ENCODE measurements around the gene ZNF207.
"Not testable (repeated sequence)": the region's sequence is repeated elsewhere in the genome, so short reads cannot be mapped to it uniquely, and the experiment has no call there.

ZNF207 gene

DNA sequence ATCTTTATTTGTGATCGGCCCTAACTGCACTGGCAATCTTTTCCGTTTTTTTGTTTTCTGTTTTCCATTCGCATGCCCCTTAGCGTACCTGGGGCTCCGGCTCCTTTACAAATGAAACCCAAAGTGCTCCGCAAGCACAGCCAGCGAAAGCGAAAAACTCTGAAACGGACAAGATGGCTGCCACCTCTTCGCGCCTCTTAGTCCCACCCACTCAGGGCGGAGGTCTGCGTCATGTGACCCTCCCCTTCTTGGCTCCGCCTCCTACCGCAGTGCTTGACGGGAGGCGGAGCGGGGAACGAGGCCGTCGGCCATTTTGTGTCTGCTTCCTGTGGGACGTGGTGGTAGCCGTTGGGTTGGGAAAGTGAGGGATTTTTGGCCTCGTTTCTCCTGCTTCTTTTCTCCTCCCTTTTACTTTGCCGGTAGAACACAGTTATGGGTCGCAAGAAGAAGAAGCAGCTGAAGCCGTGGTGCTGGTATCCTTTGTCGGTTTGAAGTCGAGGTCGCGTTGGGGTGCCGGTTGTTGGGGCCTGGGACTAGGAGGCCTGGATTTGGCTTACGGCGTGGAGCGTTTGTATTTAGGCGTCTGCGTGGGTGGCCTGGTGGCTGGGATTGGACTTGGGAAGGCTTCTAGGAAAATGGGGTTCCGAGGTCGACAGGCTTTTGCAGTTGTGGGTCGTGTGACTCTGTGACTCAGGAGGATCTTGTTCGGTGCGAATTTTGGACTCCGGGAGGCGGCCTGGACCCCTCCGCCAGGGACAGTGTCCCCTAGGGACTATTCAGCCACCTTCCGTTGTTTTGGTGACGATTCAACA is at the start of gene ZNF207:
Gene ZNF207 (plus strand): TSS at position 304 of the 812 bp plus-strand sequence. CDS start 129 bp downstream, at position 433.
- Mint-ChIP-seq H3K27me3 (no peaks in the 10 kb centered on the region), H3K9me3 (no peaks in the 10 kb centered on the region), H3K36me3 (ENCODE audit: low read depth) (peaks cover 56% of the 10 kb centered on the region), H3K4me1 (ENCODE audit: low read depth) (peaks cover 37% of the 10 kb centered on the region), H3K27ac (peak within 1 kb of the TSS; percentile 94), H3K4me3 (peak within 1 kb of the TSS; percentile 91)
- intact Hi-C loops (cut with micrococcal nuclease), result loop anchor here (2.0 to 10.0 kb wide), 3 partner anchors 31 to 355 kb away; no protein-coding TSS in a partner anchor

DNA sequence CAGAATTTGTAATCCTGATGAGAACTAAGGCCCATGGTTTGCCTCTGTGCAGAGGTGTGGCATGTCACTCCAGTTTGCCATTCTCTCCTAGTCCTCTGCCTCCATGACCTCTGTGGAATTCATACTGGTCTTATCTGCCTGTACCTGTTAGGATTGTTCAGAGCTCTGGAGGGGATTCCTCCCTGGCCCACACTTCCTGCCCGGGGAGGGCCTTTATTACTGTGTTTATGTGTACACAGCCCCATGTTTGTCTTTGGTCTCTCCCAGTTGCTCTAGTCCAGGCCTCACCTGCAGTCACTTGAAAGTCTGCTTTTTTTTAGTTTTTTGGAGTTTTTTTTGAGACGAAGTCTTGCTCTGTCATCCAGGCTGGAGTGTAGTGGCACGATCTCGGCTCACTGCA is 47.9 kb upstream of the ZNF207 start:
- no peaks in the 10 kb centered on the region for H3K9me3 Mint-ChIP-seq
- H3K27me3 Mint-ChIP-seq, result peaks cover 10% of the 10 kb centered on the region
- no peak overlapping the region for H3K27ac Mint-ChIP-seq
- peaks cover 77% of the 10 kb centered on the region for H3K36me3 Mint-ChIP-seq (ENCODE audit: low read depth)
- H3K4me3 Mint-ChIP-seq, result no peak overlapping the region
- peaks cover 28% of the 10 kb centered on the region for H3K4me1 Mint-ChIP-seq (ENCODE audit: low read depth)
- intact Hi-C loops (cut with micrococcal nuclease), result no loop called here

DNA sequence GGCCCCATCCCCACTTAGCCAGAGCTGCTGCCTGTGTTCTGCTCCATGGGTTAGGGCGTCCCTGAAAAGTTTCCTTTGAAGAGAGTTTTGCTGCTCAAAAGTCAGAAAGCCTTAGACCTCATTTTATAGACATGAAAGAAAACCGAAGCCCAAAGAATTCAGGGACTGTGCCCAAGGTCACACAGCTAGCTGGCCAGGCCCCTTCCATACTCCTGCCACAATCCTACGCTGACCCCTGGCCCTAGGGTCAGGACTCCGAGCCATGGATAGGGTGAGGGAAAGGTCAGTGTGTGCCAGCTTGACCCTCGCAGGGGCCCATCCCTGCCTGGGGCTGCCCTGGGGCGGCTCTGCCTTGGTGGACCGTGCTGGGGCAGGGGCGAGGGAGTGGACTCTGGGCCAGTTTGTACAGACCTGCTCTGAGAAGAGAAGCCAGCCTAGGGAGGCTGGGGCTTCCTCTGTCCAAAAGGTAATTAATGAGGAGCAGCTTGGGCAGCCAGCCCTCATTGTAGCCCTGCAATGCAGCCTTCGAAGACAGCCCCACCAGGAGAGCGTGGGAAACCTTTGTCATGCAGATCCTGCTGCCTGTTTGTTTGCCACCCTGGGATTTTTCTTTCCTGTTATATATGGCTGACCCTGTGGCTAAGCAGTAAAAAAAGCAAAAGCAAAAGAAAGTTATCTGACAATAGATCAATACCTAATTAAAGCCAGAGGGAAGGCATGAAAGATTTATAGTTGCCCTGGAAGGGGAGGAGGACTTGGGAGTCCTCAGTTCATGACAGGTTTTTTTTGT is 46.9 kb upstream of the ZNF207 start:
- H3K27ac Mint-ChIP-seq, result no peak overlapping the region
- H3K4me3 Mint-ChIP-seq, result no peak overlapping the region
- peaks cover 14% of the 10 kb centered on the region for H3K27me3 Mint-ChIP-seq
- H3K9me3 Mint-ChIP-seq, result no peaks in the 10 kb centered on the region
- peaks cover 34% of the 10 kb centered on the region for H3K4me1 Mint-ChIP-seq (ENCODE audit: low read depth)
- intact Hi-C loops (cut with micrococcal nuclease), result no loop called here
- peaks cover 81% of the 10 kb centered on the region for H3K36me3 Mint-ChIP-seq (ENCODE audit: low read depth)

DNA sequence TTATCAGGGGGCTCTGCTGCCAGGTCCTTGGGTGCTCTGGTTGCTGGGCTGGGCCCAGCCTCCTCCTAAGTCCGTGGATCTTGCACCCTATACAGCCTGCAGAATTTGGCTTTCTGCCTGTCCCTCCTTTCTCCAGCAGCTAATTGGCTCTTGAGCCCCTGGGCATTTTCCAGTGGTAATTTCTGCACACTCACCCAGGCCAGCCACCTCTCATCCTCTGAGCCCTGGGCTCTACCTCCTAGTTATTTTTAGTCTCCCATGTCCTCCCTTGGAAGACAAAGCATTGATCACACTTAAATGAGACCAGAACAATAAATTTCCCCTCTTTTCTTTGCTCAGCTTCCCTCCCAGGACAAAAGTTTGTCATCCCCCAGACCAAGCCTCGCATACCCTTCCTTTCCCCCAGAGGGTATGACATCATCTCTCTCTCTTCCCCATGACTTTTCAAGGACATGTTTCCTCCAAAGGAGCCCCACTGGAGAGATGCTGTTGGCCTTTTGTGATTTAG is 46.1 kb upstream of the ZNF207 start:
- peak overlapping the region; percentile 12 for H3K27ac Mint-ChIP-seq
- intact Hi-C loops (cut with micrococcal nuclease), result no loop called here
- peaks cover 81% of the 10 kb centered on the region for H3K36me3 Mint-ChIP-seq (ENCODE audit: low read depth)
- H3K4me1 Mint-ChIP-seq (ENCODE audit: low read depth), result peaks cover 33% of the 10 kb centered on the region
- no peaks in the 10 kb centered on the region for H3K9me3 Mint-ChIP-seq
- peaks cover 16% of the 10 kb centered on the region for H3K27me3 Mint-ChIP-seq
- no peak overlapping the region for H3K4me3 Mint-ChIP-seq

DNA sequence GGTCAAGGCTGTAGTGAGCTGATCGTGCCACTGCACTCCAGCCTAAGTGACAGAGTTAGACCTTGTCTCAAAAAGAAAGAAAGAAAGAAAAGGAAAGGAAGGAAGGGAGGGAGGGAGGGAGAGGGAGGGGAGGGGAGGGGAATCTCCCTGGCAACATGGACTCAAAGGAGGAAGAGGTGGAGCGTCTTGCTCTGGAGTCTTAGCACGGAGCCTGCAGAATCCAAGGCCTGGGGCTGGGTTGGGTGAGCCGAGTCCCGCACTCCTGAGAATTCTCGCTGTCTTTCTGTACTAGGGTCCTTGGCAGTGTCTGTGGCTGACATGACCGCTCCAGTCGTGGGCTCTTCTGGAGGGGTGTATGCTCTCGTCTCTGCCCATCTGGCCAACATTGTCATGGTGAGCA is 44.9 kb upstream of the ZNF207 start:
- Mint-ChIP-seq H3K36me3 (ENCODE audit: low read depth) (peaks cover 81% of the 10 kb centered on the region), H3K4me3 (no peak overlapping the region), H3K4me1 (ENCODE audit: low read depth) (peaks cover 27% of the 10 kb centered on the region), H3K27me3 (peaks cover 16% of the 10 kb centered on the region), H3K9me3 (no peaks in the 10 kb centered on the region), H3K27ac (no peak overlapping the region)
- intact Hi-C loops (cut with micrococcal nuclease), result no loop called here

DNA sequence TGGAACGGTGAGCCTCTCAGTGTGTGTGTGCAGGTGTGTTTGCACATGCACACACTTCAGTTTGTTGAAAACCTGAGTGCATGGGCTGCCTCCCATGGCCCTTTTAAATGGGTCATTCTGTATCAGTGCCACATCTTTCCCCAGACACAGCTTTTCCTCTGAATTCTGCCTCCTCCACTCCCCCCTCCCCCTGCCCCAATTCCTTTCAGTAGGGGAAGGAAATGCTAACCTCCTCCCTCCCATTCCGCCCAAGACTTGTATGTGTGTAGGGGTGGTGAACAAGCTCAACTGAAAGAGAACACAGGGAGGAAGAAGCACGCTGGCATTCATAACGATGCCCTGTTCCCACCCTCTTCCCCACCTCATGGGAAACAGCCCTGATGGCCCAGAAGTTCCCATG is 42.3 kb upstream of the ZNF207 start:
- H3K4me3 Mint-ChIP-seq, result no peak overlapping the region

DNA sequence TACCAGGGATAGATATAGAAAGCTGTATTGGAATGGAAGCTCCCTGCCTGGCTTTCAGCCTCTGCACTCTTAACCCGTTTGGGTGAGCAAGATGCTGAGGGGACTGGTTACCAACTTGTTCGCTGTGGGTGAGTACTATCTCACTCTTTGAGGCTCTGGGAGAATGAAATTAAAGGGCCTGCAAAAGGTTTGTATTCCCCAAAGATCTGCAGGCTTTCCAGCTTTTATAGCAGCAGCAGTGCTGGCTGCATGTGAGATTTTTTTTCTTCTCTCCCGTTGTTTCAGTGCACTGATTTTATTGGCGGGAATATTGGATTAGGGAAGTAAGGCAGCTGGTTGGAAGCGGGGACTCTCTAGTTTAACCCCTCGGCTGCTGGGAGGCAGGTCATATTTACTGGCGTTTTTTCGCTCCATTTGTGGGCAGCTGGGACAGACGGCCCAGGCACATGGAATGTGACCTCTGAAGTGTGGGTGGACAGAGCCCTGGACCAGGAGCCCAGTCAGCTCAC is 38.9 kb upstream of the ZNF207 start:
- intact Hi-C loops (cut with micrococcal nuclease), result no loop called here
- Mint-ChIP-seq H3K9me3 (no peaks in the 10 kb centered on the region), H3K36me3 (ENCODE audit: low read depth) (peaks cover 69% of the 10 kb centered on the region), H3K4me1 (ENCODE audit: low read depth) (peaks cover 27% of the 10 kb centered on the region), H3K27ac (no peak overlapping the region), H3K4me3 (no peak overlapping the region), H3K27me3 (peaks cover 24% of the 10 kb centered on the region)

More for the DNA sequence above, 42.3 kb upstream of the ZNF207 start:
- no peak overlapping the region for H3K27ac Mint-ChIP-seq
- H3K36me3 Mint-ChIP-seq (ENCODE audit: low read depth), result peaks cover 84% of the 10 kb centered on the region
- peaks cover 23% of the 10 kb centered on the region for H3K27me3 Mint-ChIP-seq
- H3K9me3 Mint-ChIP-seq, result no peaks in the 10 kb centered on the region
- peaks cover 35% of the 10 kb centered on the region for H3K4me1 Mint-ChIP-seq (ENCODE audit: low read depth)
- intact Hi-C loops (cut with micrococcal nuclease), result no loop called here

DNA sequence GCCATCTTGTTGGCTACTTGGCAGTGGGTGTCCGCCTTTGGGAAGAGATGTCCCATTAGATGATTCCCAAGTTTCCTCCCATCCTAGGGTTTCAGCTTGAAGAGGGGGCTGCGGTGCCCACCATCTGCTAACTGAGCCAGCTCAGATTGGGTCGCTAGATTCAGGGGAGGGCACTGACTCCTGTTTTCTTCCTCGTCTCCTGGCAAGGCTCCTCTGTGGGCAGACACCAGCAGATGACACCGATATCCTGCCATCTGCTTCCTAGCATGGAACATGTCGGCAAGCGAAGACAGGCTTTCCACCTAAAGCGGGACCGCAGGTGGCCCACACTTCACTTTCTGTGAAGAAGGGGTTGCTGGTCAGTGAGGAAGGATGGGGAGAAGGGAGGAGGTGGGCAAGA is 35.3 kb upstream of the ZNF207 start:
- Mint-ChIP-seq H3K36me3 (ENCODE audit: low read depth) (peaks cover 51% of the 10 kb centered on the region), H3K27ac (no peak overlapping the region), H3K4me3 (no peak overlapping the region), H3K4me1 (ENCODE audit: low read depth) (peaks cover 45% of the 10 kb centered on the region), H3K9me3 (no peaks in the 10 kb centered on the region), H3K27me3 (peaks cover 16% of the 10 kb centered on the region)
- intact Hi-C loops (cut with micrococcal nuclease), result loop anchor here (5.0 kb wide), 1 partner anchor 37 kb away; no protein-coding TSS in a partner anchor

DNA sequence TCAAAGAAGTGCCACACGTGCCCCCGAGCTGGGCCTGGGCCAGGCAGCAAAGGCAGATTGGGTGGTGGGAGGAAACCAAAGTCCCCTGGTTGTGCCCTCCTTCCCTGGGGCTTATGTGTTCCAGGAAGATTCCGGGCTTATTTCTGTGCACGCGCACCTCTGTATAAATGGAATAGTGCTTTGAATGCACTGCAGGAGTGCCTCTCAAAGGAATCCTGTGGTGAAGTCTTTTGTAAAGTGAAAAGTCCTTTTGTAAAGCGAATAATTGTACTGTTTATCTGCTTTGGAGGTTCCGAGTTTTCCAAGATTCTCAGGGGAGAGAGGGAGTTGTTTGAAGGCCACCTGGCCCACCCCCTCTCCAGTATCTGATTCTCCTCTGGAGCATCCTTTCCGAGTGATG is 34.8 kb upstream of the ZNF207 start:
- H3K9me3 Mint-ChIP-seq, result no peaks in the 10 kb centered on the region
- intact Hi-C loops (cut with micrococcal nuclease), result loop anchor here (5.0 kb wide), 1 partner anchor 38 kb away; no protein-coding TSS in a partner anchor
- H3K27me3 Mint-ChIP-seq, result peaks cover 16% of the 10 kb centered on the region

DNA sequence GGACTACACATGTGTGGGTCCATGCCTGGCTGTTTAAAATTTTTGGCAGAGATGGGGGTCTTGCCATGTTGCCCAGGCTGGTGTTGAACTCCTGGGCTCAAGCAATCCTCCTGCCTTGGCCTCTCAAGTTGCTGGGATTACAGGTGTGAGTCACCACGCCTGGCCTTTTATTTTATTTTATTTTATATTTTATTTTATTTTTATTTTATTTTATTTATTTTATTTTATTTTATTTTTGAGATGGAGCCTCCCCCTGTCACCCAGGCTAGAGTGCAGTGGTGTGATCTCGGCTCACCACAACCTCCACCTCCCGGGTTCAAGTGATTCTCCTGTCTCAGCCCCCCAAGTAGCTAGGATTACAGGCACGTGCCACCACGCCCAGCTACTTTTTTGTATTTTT is 33.3 kb upstream of the ZNF207 start:
- intact Hi-C loops (cut with micrococcal nuclease), result loop anchor here (5.0 kb wide), 1 partner anchor 39 kb away; no protein-coding TSS in a partner anchor
- Mint-ChIP-seq H3K4me3 (peak overlapping the region; percentile 23), H3K36me3 (ENCODE audit: low read depth) (peaks cover 35% of the 10 kb centered on the region), H3K4me1 (ENCODE audit: low read depth) (peaks cover 53% of the 10 kb centered on the region)
- not testable (repeated sequence) for H3K27ac Mint-ChIP-seq, H3K9me3 Mint-ChIP-seq, H3K27me3 Mint-ChIP-seq

More for the DNA sequence above, 34.8 kb upstream of the ZNF207 start:
- Mint-ChIP-seq H3K4me1 (ENCODE audit: low read depth) (peaks cover 47% of the 10 kb centered on the region), H3K27ac (no peak overlapping the region), H3K4me3 (no peak overlapping the region), H3K36me3 (ENCODE audit: low read depth) (peaks cover 46% of the 10 kb centered on the region)

DNA sequence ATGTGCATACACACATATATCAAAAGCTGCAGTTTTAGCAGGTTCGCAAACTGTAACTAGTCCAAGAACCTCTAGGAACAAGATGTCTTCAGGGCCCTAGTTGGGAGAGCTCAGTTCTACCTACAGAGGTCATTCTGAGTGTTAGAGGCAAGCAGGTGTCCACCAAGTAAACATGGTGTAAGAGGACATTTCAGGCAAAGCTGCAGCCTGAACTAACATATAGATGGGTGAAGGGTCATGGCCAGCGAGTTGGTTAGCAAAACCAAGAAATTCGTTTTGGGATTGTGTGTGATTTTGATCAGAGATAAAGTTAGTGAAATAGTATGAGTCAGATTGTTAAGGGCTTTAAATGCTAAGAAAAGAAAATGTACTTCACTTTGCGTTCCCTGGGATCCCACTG is 32.6 kb upstream of the ZNF207 start:
- H3K27ac Mint-ChIP-seq, result no peak overlapping the region
- intact Hi-C loops (cut with micrococcal nuclease), result loop anchor here (5.0 kb wide), 1 partner anchor 40 kb away; no protein-coding TSS in a partner anchor
- peak overlapping the region; percentile 83 for H3K4me3 Mint-ChIP-seq
- no peaks in the 10 kb centered on the region for H3K9me3 Mint-ChIP-seq
- peaks cover 33% of the 10 kb centered on the region for H3K36me3 Mint-ChIP-seq (ENCODE audit: low read depth)
- H3K27me3 Mint-ChIP-seq, result peaks cover 10% of the 10 kb centered on the region
- peaks cover 59% of the 10 kb centered on the region for H3K4me1 Mint-ChIP-seq (ENCODE audit: low read depth)

DNA sequence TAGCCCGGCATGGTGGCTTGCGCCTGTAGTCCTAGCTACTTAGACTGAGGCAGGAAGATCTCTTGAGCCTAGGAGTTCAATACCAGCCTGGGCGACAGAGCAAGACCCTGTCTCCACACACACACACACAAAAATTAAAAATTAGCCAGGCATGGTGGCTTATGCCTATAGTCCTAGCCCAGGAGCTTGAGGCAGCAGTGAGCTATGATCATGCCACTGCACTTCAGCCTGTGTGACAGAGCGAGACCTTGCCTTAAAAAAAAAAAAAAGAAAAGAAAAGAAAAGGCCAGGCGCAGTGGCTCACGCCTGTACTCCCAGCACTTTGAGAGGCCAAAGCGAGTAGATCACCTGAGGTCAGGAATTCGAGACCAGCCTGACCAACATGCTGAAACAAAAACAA is 31.9 kb upstream of the ZNF207 start:
- Mint-ChIP-seq H3K36me3 (ENCODE audit: low read depth) (peaks cover 33% of the 10 kb centered on the region), H3K27ac (peak overlapping the region; percentile 88), H3K27me3 (peaks cover 10% of the 10 kb centered on the region), H3K9me3 (no peaks in the 10 kb centered on the region), H3K4me3 (peak overlapping the region; percentile 83), H3K4me1 (ENCODE audit: low read depth) (peaks cover 66% of the 10 kb centered on the region)
- intact Hi-C loops (cut with micrococcal nuclease), result loop anchor here (2.0 to 5.0 kb wide), 2 partner anchors 33 to 41 kb away; partner anchors contain the start of gene ZNF207

DNA sequence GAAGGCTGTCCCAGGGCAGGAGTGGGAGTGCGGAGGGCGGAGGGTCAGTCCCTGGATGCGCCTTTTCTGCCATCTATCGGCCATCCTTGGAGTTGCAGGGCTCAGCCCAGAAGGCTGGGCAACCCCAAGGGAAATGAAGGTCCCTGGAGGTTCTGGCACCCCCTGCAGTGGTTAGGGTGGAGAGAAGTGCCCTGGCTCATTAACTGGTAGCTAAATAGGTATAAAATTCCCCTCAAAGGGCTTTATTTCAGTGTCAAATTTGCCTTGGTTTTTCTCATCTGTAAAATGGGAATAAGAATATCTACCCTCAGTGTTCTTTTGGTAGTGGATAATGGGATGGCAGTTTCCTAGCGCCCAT is 30.4 kb upstream of the ZNF207 start:
- Mint-ChIP-seq H3K4me3 (peak overlapping the region; percentile 83), H3K4me1 (ENCODE audit: low read depth) (peaks cover 81% of the 10 kb centered on the region), H3K27ac (peak overlapping the region; percentile 88), H3K27me3 (peaks cover 10% of the 10 kb centered on the region), H3K9me3 (no peaks in the 10 kb centered on the region), H3K36me3 (ENCODE audit: low read depth) (peaks cover 32% of the 10 kb centered on the region)
- intact Hi-C loops (cut with micrococcal nuclease), result loop anchor here (1.0 to 5.0 kb wide), 3 partner anchors 31 to 66 kb away; partner anchors contain the start of gene ZNF207

All from dendritic cell treated with granulocyte-macrophage colony-stimulating factor and Interleukin-4, amounts not matched to agents 40 ng/mL and 50 ng/mL, for 4 days (primary cell).